ENCODE measurements around the gene TM4SF18.
A peak's percentile ranks its signal among the peaks of the same experiment; 100 is the strongest.

The TM4SF18 gene

GRCh38 chr3:149299938-149300801, 33.3 kb downstream of the TM4SF18 start (continued):
- TF ChIP-seq, protein P1, sequence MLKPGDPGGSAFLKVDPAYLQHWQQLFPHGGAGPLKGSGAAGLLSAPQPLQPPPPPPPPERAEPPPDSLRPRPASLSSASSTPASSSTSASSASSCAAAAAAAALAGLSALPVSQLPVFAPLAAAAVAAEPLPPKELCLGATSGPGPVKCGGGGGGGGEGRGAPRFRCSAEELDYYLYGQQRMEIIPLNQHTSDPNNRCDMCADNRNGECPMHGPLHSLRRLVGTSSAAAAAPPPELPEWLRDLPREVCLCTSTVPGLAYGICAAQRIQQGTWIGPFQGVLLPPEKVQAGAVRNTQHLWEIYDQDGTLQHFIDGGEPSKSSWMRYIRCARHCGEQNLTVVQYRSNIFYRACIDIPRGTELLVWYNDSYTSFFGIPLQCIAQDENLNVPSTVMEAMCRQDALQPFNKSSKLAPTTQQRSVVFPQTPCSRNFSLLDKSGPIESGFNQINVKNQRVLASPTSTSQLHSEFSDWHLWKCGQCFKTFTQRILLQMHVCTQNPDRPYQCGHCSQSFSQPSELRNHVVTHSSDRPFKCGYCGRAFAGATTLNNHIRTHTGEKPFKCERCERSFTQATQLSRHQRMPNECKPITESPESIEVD (tag by site-specific recombination; IDR thresholded peaks at IDR 0.05), result peak; percentile 50; the same call in 1 of the 2 replicates
- TF ChIP-seq ZNF530 (tag by site-specific recombination; IDR thresholded peaks at IDR 0.05; ENCODE audit: low read depth) (no peak), SCRT2 (tag by site-specific recombination; IDR thresholded peaks at IDR 0.05) (no peak), ZNF701 (tag by site-specific recombination; IDR thresholded peaks at IDR 0.05) (no peak), ZNF548 (tag by site-specific recombination; IDR thresholded peaks at IDR 0.05) (no peak), ZEB2 (tag by site-specific recombination; IDR thresholded peaks at IDR 0.05) (0 out of 2 replicates have a peak, but pooled peaks have one; percentile 30), ZNF654 (tag by site-specific recombination; IDR thresholded peaks at IDR 0.05; ENCODE audit: low read depth) (no peak), GLIS2 (tag by site-specific recombination; IDR thresholded peaks at IDR 0.05) (no peak), ZNF398 (tag by site-specific recombination; IDR thresholded peaks at IDR 0.05) (no peak), ZNF223 (tag by site-specific recombination; IDR thresholded peaks at IDR 0.05) (no peak), BCL11B (tag by site-specific recombination; IDR thresholded peaks at IDR 0.05; ENCODE audit: low read depth) (no peak), ZNF777 (tag by site-specific recombination; IDR thresholded peaks at IDR 0.05; ENCODE audit: borderline replicate concordance) (no peak), ZNF677 (tag by site-specific recombination; IDR thresholded peaks at IDR 0.05) (no peak), ZNF596 (tag by site-specific recombination; IDR thresholded peaks at IDR 0.05) (no peak), ZNF10 (tag by site-specific recombination; IDR thresholded peaks at IDR 0.05) (no peak), BCL11A (tag by site-specific recombination; IDR thresholded peaks at IDR 0.05; ENCODE audit: low read depth) (no peak), ZFP69B (tag by site-specific recombination; IDR thresholded peaks at IDR 0.05) (no peak), ZNF670 (tag by site-specific recombination; IDR thresholded peaks at IDR 0.05; ENCODE audit: low read depth) (no peak), ZNF266 (tag by site-specific recombination; IDR thresholded peaks at IDR 0.05; ENCODE audit: low read depth) (no peak), GLIS1 (tag by site-specific recombination; IDR thresholded peaks at IDR 0.05) (peak; percentile 5; the same call in 1 of the 2 replicates), ZNF16 (tag by site-specific recombination; IDR thresholded peaks at IDR 0.05; ENCODE audit: low read depth) (no peak), ZSCAN23 (tag by site-specific recombination; IDR thresholded peaks at IDR 0.05) (no peak), WT1 (tag by site-specific recombination; IDR thresholded peaks at IDR 0.05) (peak; percentile 39; the same call in 1 of the 2 replicates), ZBTB6 (tag by site-specific recombination; IDR thresholded peaks at IDR 0.05) (no peak), OVOL3 (tag by site-specific recombination; IDR thresholded peaks at IDR 0.05) (no peak), ZNF175 (tag by site-specific recombination; IDR thresholded peaks at IDR 0.05) (no peak), YY2 (tag by site-specific recombination; IDR thresholded peaks at IDR 0.05) (no peak), ZBTB7A (tag by site-specific recombination; IDR thresholded peaks at IDR 0.05; ENCODE audit: low read depth) (no peak)
- TF ChIP-seq, protein P2, sequence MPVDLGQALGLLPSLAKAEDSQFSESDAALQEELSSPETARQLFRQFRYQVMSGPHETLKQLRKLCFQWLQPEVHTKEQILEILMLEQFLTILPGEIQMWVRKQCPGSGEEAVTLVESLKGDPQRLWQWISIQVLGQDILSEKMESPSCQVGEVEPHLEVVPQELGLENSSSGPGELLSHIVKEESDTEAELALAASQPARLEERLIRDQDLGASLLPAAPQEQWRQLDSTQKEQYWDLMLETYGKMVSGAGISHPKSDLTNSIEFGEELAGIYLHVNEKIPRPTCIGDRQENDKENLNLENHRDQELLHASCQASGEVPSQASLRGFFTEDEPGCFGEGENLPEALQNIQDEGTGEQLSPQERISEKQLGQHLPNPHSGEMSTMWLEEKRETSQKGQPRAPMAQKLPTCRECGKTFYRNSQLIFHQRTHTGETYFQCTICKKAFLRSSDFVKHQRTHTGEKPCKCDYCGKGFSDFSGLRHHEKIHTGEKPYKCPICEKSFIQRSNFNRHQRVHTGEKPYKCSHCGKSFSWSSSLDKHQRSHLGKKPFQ (tag by site-specific recombination; IDR thresholded peaks at IDR 0.05), result no peak
- TF ChIP-seq, protein P3, sequence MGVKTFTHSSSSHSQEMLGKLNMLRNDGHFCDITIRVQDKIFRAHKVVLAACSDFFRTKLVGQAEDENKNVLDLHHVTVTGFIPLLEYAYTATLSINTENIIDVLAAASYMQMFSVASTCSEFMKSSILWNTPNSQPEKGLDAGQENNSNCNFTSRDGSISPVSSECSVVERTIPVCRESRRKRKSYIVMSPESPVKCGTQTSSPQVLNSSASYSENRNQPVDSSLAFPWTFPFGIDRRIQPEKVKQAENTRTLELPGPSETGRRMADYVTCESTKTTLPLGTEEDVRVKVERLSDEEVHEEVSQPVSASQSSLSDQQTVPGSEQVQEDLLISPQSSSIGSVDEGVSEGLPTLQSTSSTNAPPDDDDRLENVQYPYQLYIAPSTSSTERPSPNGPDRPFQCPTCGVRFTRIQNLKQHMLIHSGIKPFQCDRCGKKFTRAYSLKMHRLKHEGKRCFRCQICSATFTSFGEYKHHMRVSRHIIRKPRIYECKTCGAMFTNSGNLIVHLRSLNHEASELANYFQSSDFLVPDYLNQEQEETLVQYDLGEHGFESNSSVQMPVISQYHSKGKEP (tag by site-specific recombination; IDR thresholded peaks at IDR 0.05), result no peak
- TF ChIP-seq, protein P4, sequence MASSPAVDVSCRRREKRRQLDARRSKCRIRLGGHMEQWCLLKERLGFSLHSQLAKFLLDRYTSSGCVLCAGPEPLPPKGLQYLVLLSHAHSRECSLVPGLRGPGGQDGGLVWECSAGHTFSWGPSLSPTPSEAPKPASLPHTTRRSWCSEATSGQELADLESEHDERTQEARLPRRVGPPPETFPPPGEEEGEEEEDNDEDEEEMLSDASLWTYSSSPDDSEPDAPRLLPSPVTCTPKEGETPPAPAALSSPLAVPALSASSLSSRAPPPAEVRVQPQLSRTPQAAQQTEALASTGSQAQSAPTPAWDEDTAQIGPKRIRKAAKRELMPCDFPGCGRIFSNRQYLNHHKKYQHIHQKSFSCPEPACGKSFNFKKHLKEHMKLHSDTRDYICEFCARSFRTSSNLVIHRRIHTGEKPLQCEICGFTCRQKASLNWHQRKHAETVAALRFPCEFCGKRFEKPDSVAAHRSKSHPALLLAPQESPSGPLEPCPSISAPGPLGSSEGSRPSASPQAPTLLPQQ (tag by site-specific recombination; IDR thresholded peaks at IDR 0.05), result 0 out of 2 replicates have a peak, but pooled peaks have one; percentile 17

Data from HEK293 (cell line).